Measurements from ENCODE around the gene MUC12.
"Not testable (repeated sequence)": the region's sequence is repeated elsewhere in the genome, so short reads cannot be mapped to it uniquely, and the experiment has no call there.

DNA sequence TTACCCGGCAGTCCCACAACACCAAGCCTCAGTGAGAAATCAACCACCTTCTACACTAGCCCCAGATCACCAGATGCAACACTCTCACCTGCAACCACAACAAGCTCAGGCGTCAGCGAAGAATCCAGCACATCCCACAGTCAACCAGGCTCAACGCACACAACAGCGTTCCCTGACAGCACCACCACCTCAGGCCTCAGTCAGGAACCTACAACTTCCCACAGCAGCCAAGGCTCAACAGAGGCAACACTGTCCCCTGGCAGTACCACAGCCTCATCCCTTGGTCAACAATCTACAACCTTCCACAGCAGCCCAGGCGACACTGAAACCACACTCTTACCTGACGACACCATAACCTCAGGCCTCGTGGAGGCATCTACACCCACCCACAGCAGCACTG, 33.0 kb downstream of the MUC12 start:
- TF ChIP-seq, protein P1, sequence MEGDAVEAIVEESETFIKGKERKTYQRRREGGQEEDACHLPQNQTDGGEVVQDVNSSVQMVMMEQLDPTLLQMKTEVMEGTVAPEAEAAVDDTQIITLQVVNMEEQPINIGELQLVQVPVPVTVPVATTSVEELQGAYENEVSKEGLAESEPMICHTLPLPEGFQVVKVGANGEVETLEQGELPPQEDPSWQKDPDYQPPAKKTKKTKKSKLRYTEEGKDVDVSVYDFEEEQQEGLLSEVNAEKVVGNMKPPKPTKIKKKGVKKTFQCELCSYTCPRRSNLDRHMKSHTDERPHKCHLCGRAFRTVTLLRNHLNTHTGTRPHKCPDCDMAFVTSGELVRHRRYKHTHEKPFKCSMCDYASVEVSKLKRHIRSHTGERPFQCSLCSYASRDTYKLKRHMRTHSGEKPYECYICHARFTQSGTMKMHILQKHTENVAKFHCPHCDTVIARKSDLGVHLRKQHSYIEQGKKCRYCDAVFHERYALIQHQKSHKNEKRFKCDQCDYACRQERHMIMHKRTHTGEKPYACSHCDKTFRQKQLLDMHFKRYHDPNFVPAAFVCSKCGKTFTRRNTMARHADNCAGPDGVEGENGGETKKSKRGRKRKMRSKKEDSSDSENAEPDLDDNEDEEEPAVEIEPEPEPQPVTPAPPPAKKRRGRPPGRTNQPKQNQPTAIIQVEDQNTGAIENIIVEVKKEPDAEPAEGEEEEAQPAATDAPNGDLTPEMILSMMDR (IDR thresholded peaks at IDR 0.05 in 4 of 5, conservative IDR thresholded peaks at IDR 0.05 in 1 of 5) = not testable (repeated sequence)
- not testable (repeated sequence) for TF ChIP-seq POLR2A (IDR thresholded peaks at IDR 0.05)

All from gastrocnemius medialis (tissue), 4 donors.